OCI-LY1 (cell line): ENCODE results near the gene ALDH1A1.

Experiments
- H2AFZ ChIP-seq: fragments of 200-600 bp; sonication (generic), shearing (Covaris generic); 2 replicates; pipeline ENCODE4 v1.6.0; 2014; ENCODE audit warnings: antibody characterized with exemption, mild to moderate bottlenecking, low read length
- H3F3A ChIP-seq: fragments of 200-600 bp; sonication (generic), shearing (Covaris generic); 2 replicates; pipeline ENCODE4 v1.6.0; 2014; ENCODE audit warnings: mild to moderate bottlenecking, antibody characterized with exemption, low read length, moderate library complexity; ENCODE audit not compliant: insufficient read depth
- H3K27ac ChIP-seq: fragments of 200-600 bp; sonication (generic); 2 replicates; pipeline ENCODE4 v1.5.1; 2014; ENCODE audit warnings: low read length, mixed run types, mild to moderate bottlenecking, low read depth; ENCODE audit not compliant: poor library complexity, severe bottlenecking
- H3K27me3 ChIP-seq: fragments of 200-600 bp; sonication (generic); 2 replicates; pipeline ENCODE4 v1.6.0; 2014; ENCODE audit warnings: antibody characterized with exemption, mild to moderate bottlenecking, low read length, moderate library complexity; ENCODE audit not compliant: insufficient read depth
- H3K36me3 ChIP-seq: fragments of 200-600 bp; sonication (generic); 2 replicates; pipeline ENCODE4 v1.6.1; 2014; ENCODE audit warnings: mild to moderate bottlenecking, antibody characterized with exemption, low read length, moderate library complexity, mixed read lengths; ENCODE audit not compliant: insufficient read depth
- H3K4me1 ChIP-seq: fragments of 200-600 bp; sonication (generic); 2 replicates; pipeline ENCODE4 v1.5.1; 2014; ENCODE audit warnings: mild to moderate bottlenecking, low read length, moderate library complexity; ENCODE audit not compliant: insufficient read depth, severe bottlenecking
- H3K4me2 ChIP-seq: fragments of 200-600 bp; sonication (generic), shearing (Covaris generic); 2 replicates; pipeline ENCODE4 v1.6.1; 2014; ENCODE audit warnings: low read length
- H3K4me3 ChIP-seq: fragments of 200-600 bp; sonication (generic); 2 replicates; pipeline ENCODE4 v1.5.1; 2014; ENCODE audit warnings: low read length, low read depth, mild to moderate bottlenecking, mixed read lengths; ENCODE audit not compliant: poor library complexity, severe bottlenecking
- H3K79me2 ChIP-seq: fragments of 200-600 bp; shearing (Covaris generic); 2 replicates; pipeline ENCODE4 v1.6.1; 2016; ENCODE audit warnings: mixed run types, low read length, mixed read lengths; ENCODE audit not compliant: insufficient read depth
- H3K9ac ChIP-seq: fragments of 200-600 bp; sonication (generic), shearing (Covaris generic); 2 replicates; pipeline ENCODE4 v1.6.1; 2014; ENCODE audit warnings: mild to moderate bottlenecking, low read length, mixed read lengths
- H3K9me2 ChIP-seq: fragments of 200-600 bp; sonication (generic), shearing (Covaris generic); 2 replicates; pipeline ENCODE4 v1.6.1; 2014; ENCODE audit warnings: low read depth, mild to moderate bottlenecking, low read length, mixed read lengths
- H3K9me3 ChIP-seq: fragments of 200-600 bp; shearing (Covaris generic); 2 replicates; pipeline ENCODE4 v1.6.1; 2014; ENCODE audit warnings: low read length, mixed read lengths
- H4K20me1 ChIP-seq: fragments of 200-600 bp; sonication (generic), shearing (Covaris generic); 2 replicates; pipeline ENCODE4 v1.6.0; 2016; ENCODE audit warnings: mild to moderate bottlenecking, low read length; ENCODE audit not compliant: insufficient read depth
- EZH2 ChIP-seq: fragments of 200-600 bp; sonication (generic), shearing (Covaris generic); IDR thresholded peaks from 2 replicates; pipeline ENCODE4 v1.8.0; 2017; ENCODE audit warnings: borderline replicate concordance, mixed run types, mild to moderate bottlenecking, antibody characterized with exemption, low read length, moderate library complexity, mixed read lengths
- TF ChIP-seq, protein P1 (sequence below): fragments of 200-600 bp; sonication (generic), shearing (Covaris generic); IDR thresholded peaks from 2 replicates; pipeline ENCODE4 v1.5.1; 2017; ENCODE audit warnings: mild to moderate bottlenecking, antibody characterized with exemption, low read length, moderate library complexity, mixed read lengths

Gene ALDH1A1

DNA sequence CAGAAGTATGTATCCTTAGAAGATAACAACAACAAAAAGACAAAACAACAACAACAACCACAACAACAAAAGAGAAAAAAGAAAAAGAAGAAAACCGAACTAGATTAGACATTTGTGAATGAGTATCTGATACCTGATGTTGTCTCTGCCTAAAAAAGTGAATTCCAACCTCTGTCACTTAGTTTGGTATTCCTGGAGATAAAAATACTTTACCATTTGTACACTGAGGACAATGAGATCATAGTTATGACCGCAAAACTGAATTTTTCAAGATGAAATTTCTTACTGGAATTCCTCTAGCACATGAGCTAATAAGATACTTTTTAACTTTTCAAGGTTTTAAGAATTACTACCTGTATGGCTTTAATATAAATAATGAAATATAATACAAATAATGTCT is 54.5 kb downstream of the ALDH1A1 start:
- H3F3A ChIP-seq, result no peaks in the 10 kb centered on the region
- no peak overlapping the region for H3K4me3 ChIP-seq
- no peak for TF ChIP-seq EZH2
- TF ChIP-seq, protein P1, sequence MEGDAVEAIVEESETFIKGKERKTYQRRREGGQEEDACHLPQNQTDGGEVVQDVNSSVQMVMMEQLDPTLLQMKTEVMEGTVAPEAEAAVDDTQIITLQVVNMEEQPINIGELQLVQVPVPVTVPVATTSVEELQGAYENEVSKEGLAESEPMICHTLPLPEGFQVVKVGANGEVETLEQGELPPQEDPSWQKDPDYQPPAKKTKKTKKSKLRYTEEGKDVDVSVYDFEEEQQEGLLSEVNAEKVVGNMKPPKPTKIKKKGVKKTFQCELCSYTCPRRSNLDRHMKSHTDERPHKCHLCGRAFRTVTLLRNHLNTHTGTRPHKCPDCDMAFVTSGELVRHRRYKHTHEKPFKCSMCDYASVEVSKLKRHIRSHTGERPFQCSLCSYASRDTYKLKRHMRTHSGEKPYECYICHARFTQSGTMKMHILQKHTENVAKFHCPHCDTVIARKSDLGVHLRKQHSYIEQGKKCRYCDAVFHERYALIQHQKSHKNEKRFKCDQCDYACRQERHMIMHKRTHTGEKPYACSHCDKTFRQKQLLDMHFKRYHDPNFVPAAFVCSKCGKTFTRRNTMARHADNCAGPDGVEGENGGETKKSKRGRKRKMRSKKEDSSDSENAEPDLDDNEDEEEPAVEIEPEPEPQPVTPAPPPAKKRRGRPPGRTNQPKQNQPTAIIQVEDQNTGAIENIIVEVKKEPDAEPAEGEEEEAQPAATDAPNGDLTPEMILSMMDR, result no peak
- no peaks in the 10 kb centered on the region for H3K36me3 ChIP-seq
- H2AFZ ChIP-seq, result no peak overlapping the region
- H3K27ac ChIP-seq, result no peak overlapping the region
- no peaks in the 10 kb centered on the region for H4K20me1 ChIP-seq
- H3K4me1 ChIP-seq, result no peaks in the 10 kb centered on the region
- no peaks in the 10 kb centered on the region for H3K9me2 ChIP-seq
- H3K9ac ChIP-seq, result no peak overlapping the region
- no peaks in the 10 kb centered on the region for H3K79me2 ChIP-seq
- no peaks in the 10 kb centered on the region for H3K9me3 ChIP-seq
- H3K27me3 ChIP-seq, result no peaks in the 10 kb centered on the region
- no peak overlapping the region for H3K4me2 ChIP-seq

DNA sequence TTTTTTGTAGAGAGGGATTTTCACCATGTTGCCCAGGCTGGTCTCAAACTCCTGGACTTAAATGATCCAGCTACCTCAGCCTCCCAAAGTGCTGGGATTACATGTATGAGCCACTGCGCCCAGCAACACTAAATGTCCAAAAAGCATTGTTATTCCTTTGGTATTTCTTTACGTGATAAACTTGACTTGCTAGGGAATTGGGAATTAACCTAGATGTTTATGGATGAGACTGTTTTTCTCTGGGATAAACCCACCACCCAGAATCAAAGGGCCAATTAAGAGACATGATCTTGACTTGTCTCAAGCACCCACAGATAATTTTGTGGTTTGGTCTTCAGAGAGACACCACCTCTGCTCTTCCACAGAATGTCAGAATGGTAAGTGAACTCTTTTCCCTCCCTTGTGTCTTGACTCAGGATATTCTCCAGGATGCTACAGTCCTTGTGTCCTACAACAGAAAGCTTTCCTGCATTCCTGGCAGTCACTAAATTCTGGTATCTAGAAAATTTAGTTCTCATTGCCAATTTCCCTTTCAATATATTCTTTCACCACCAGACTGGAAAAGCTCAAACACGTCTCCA is 55.7 kb downstream of the ALDH1A1 start:
- H3K27ac ChIP-seq, result no peak overlapping the region
- no peaks in the 10 kb centered on the region for H3K4me1 ChIP-seq
- no peaks in the 10 kb centered on the region for H3K27me3 ChIP-seq
- no peak overlapping the region for H3K4me3 ChIP-seq
- H3K4me2 ChIP-seq, result no peak overlapping the region
- no peak for TF ChIP-seq EZH2
- TF ChIP-seq, protein P1, result no peak
- H3K79me2 ChIP-seq, result no peaks in the 10 kb centered on the region
- H4K20me1 ChIP-seq, result no peaks in the 10 kb centered on the region
- H3K9me3 ChIP-seq, result no peaks in the 10 kb centered on the region
- H2AFZ ChIP-seq, result no peak overlapping the region
- no peak overlapping the region for H3K9ac ChIP-seq
- H3K36me3 ChIP-seq, result no peaks in the 10 kb centered on the region
- H3F3A ChIP-seq, result no peaks in the 10 kb centered on the region
- no peaks in the 10 kb centered on the region for H3K9me2 ChIP-seq

DNA sequence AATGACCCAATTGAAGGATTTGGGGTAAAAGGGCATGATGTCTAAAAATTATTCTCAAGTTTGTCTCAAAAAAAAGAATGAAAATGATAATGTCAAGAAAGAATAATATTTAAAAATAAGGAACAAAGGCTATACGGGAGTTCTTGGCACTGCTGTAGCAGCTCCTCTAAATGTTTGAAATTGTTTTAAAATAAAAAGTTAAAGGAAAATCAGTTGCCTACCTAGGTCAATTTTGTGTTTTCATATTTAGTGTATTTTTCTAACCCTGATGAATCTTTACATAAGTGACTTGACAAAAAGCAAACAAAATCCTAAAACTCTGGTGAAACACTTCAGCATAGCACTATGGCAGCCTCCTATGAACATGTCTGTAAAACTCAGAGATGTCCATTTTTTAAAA is 56.4 kb downstream of the ALDH1A1 start:
- Histone ChIP-seq H3K27ac (no peak overlapping the region), H3F3A (no peaks in the 10 kb centered on the region), H3K9me3 (no peaks in the 10 kb centered on the region), H3K4me2 (no peak overlapping the region), H3K79me2 (no peaks in the 10 kb centered on the region), H2AFZ (no peak overlapping the region), H3K9ac (no peak overlapping the region), H3K4me3 (no peak overlapping the region), H3K9me2 (no peaks in the 10 kb centered on the region), H3K4me1 (no peaks in the 10 kb centered on the region), H3K27me3 (no peaks in the 10 kb centered on the region), H3K36me3 (no peaks in the 10 kb centered on the region), H4K20me1 (no peaks in the 10 kb centered on the region)
- TF ChIP-seq EZH2, result no peak
- TF ChIP-seq, protein P1, result no peak
